Right atrium auricular region (tissue), 2 donors: ENCODE measurements around the gene CABLES1. TPM values are rescaled to one million over a fixed set of nuclear protein-coding genes. Genes with fewer than 3 reads are reported as not detected.

Experiments
- DNase-seq: peaks from one replicate; pipeline ENCODE4 v3.0.0-alpha.2; 2019; ENCODE audit warnings: low spot score
- H3K27ac ChIP-seq, 2 donors: fragments of 200-600 bp; sonication (generic); 1 replicate in 1 of 2; 2 replicates in 1 of 2; pipeline ENCODE4 v1.5.1; 2016 to 2019
- H3K27me3 ChIP-seq, 2 donors: fragments of 200-600 bp; sonication (generic); one replicate each; pipeline versions ENCODE4 v1.5.1 to v1.6.0; 2017 to 2019
- H3K36me3 ChIP-seq: fragments of 200-600 bp; sonication (generic); one replicate; pipeline ENCODE4 v1.5.1; 2016
- H3K4me1 ChIP-seq, 2 donors: fragments of 200-600 bp; sonication (generic); one replicate each; pipeline versions ENCODE4 v1.5.1 to v1.6.0; 2017 to 2019
- H3K4me3 ChIP-seq, 2 donors: fragments of 200-600 bp; sonication (generic); 1 replicate in 1 of 2; 2 replicates in 1 of 2; pipeline ENCODE4 v1.5.1; 2017 to 2019; ENCODE audit warnings: mild to moderate bottlenecking in 1 of 2, moderate library complexity in 1 of 2
- H3K9me3 ChIP-seq, 2 donors: fragments of 200-600 bp; sonication (generic); one replicate each; pipeline ENCODE4 v1.5.1; 2019
- CTCF ChIP-seq, 2 donors: fragments of 200-600 bp; sonication (generic); IDR thresholded peaks; one replicate each; pipeline ENCODE4 v1.5.1; 2019; ENCODE audit warnings: antibody characterized with exemption in 2 of 2
- total RNA-seq, 2 donors: library from RNA; depleted of rRNA; stranded (reverse); fragments of >200 nt; gene quantifications; one replicate each; pipeline ENCODE4 v1.1.0, GENCODE V29; 2016

CABLES1 gene
- total RNA-seq, 2 donors from 2014 or later: 5.4 to 6.9 TPM

- no peak overlapping the region for H3K4me3 ChIP-seq
- H3K27ac ChIP-seq: no peak overlapping the region
- H3K4me1 ChIP-seq: peaks cover 0 to 6% of the 10 kb centered on the region in 2 donors
- no peaks in the 10 kb centered on the region for H3K9me3 ChIP-seq
- TF ChIP-seq CTCF (IDR thresholded peaks at IDR 0.05): no peak
- DNase-seq: no peak
- H3K27me3 ChIP-seq: no peaks in the 10 kb centered on the region
- no peaks in the 10 kb centered on the region for H3K36me3 ChIP-seq
Measured at GRCh38 chr18:23248826-23249225, 113.5 kb downstream of the CABLES1 start.

- Histone ChIP-seq H3K27ac (no peak overlapping the region), H3K36me3 (no peaks in the 10 kb centered on the region), H3K4me1 (peaks cover 0 to 1% of the 10 kb centered on the region in 2 donors), H3K4me3 (no peak overlapping the region), H3K27me3 (no peaks in the 10 kb centered on the region), H3K9me3 (no peaks in the 10 kb centered on the region)
- DNase-seq: no peak
- no peak for TF ChIP-seq CTCF (IDR thresholded peaks at IDR 0.05)
Measured at GRCh38 chr18:23249348-23249747, 114.1 kb downstream of the CABLES1 start.

- DNase-seq: peak; percentile 85
- no peaks in the 10 kb centered on the region for H3K36me3 ChIP-seq
- H3K4me3 ChIP-seq: no peak overlapping the region
- no peaks in the 10 kb centered on the region for H3K27me3 ChIP-seq
- peak overlapping the region in 1 of 2 donors; percentile 35 for H3K27ac ChIP-seq
- TF ChIP-seq CTCF (IDR thresholded peaks at IDR 0.05): no peak
- no peaks in the 10 kb centered on the region for H3K9me3 ChIP-seq
- H3K4me1 ChIP-seq: no peaks in the 10 kb centered on the region
Measured at GRCh38 chr18:23250893-23251656, 115.8 kb downstream of the CABLES1 start.

- H3K9me3 ChIP-seq: no peaks in the 10 kb centered on the region
- H3K27me3 ChIP-seq: no peaks in the 10 kb centered on the region
- no peak overlapping the region for H3K27ac ChIP-seq
- no peak for DNase-seq
- no peak overlapping the region for H3K4me3 ChIP-seq
- peaks cover 0 to 13% of the 10 kb centered on the region in 2 donors for H3K4me1 ChIP-seq
- TF ChIP-seq CTCF (IDR thresholded peaks at IDR 0.05): no peak
- no peaks in the 10 kb centered on the region for H3K36me3 ChIP-seq
Measured at GRCh38 chr18:23253630-23254029, 118.3 kb downstream of the CABLES1 start.

GRCh38 chr18:23257137-23257536, 121.9 kb downstream of the CABLES1 start:
- Histone ChIP-seq H3K9me3 (no peaks in the 10 kb centered on the region), H3K27ac (peak overlapping the region in 1 of 2 donors; percentile 1)

More at GRCh38 chr18:23257137-23257536, 121.9 kb downstream of the CABLES1 start:
- Histone ChIP-seq H3K27me3 (no peaks in the 10 kb centered on the region), H3K36me3 (no peaks in the 10 kb centered on the region), H3K4me1 (peaks cover 0 to 36% of the 10 kb centered on the region in 2 donors), H3K4me3 (no peak overlapping the region)
- TF ChIP-seq CTCF (IDR thresholded peaks at IDR 0.05): no peak
- no peak for DNase-seq
